ENCODE data around the gene EMILIN3.

GRCh38 chr20:41355192-41355591 is 11.4 kb downstream of the EMILIN3 start:
- TF ChIP-seq CTCF (IDR thresholded peaks at IDR 0.05; ENCODE audit: insufficient read depth, low read length), result no peak
- no peak for TF ChIP-seq REST (IDR thresholded peaks at IDR 0.05; ENCODE audit: insufficient replicate concordance, low read depth)
- no peak for TF ChIP-seq POLR2AphosphoS5 (IDR thresholded peaks at IDR 0.05; ENCODE audit: low read depth)
- no peak for TF ChIP-seq SPI1 (IDR thresholded peaks at IDR 0.05; ENCODE audit: borderline replicate concordance, low read depth)
- TF ChIP-seq GABPA (IDR thresholded peaks at IDR 0.05; ENCODE audit: low read depth), result no peak
